Prostate gland (tissue), 2 donors: ENCODE results near the gene EPHB2.

Experiments
- CTCF ChIP-seq, 4 experiments: fragments of 200-600 bp in 2 of 4; fragments of 450-650 bp in 2 of 4; sonication (generic) in 2 of 4; IDR thresholded peaks; 1 replicate in 3 of 4; 2 replicates in 1 of 4; pipeline ENCODE4 v1.5.1; 2016 to 2019; ENCODE audit warnings: antibody characterized with exemption in 4 of 4, mild to moderate bottlenecking in 2 of 4, moderate library complexity in 2 of 4
- POLR2A ChIP-seq: fragments of 450-650 bp; IDR thresholded peaks from one replicate; pipeline ENCODE4 v1.6.1; 2016; ENCODE audit warnings: antibody characterized with exemption, mild to moderate bottlenecking
- POLR2AphosphoS5 ChIP-seq: sonication (generic); formaldehyde crosslinking; IDR thresholded peaks from one replicate; pipeline ENCODE4 v1.6.1; 2017; ENCODE audit warnings: antibody characterized with exemption

GRCh38 chr1:22887491-22887890, 176.9 kb downstream of the EPHB2 start:
- TF ChIP-seq CTCF (IDR thresholded peaks at IDR 0.05) (no peak), POLR2A (no peak), POLR2AphosphoS5 (no peak)
